Measurements from ENCODE around the gene ZNF76.
A peak's percentile ranks its signal among the peaks of the same experiment; 100 is the strongest.

ZNF76 gene

DNA sequence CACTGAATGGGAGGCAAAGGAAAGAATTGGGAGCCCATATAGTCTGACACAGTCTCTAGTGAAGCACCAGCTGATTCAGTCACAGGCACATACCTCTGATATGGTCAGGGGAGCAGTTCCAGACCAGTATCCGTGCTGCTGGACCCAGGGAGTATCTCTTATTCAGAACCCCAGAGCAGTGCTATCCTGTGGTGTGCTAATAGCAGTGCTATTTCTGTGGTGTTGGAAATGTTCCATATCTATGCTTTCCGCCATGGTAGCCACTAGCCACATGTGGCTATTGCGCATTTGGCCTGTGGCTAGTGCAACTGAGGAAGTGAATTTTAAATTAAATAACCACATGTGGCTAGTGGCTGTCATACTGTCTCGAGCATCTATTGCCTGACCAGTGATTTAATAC, 34.8 kb upstream of the ZNF76 start:
- H3K9me3 Mint-ChIP-seq = no peaks in the 10 kb centered on the region
- no peaks in the 10 kb centered on the region for H3K36me3 Mint-ChIP-seq (ENCODE audit: low read depth)
- peaks cover 20% of the 10 kb centered on the region for H3K27me3 Mint-ChIP-seq (ENCODE audit: low read depth)
- H3K4me3 Mint-ChIP-seq = no peak overlapping the region
- no peaks in the 10 kb centered on the region for H3K4me1 Mint-ChIP-seq (ENCODE audit: low read depth)
- no peak for DNase-seq (ENCODE audit: low spot score)
- H3K27ac Mint-ChIP-seq = no peak overlapping the region

GRCh38 chr6:35228481-35228880, 31.1 kb upstream of the ZNF76 start:
- peaks cover 8% of the 10 kb centered on the region for H3K27me3 Mint-ChIP-seq (ENCODE audit: low read depth)
- H3K27ac Mint-ChIP-seq = no peak overlapping the region
- H3K4me1 Mint-ChIP-seq (ENCODE audit: low read depth) = no peaks in the 10 kb centered on the region
- H3K4me3 Mint-ChIP-seq = no peak overlapping the region
- DNase-seq (ENCODE audit: low spot score) = no peak
- H3K9me3 Mint-ChIP-seq = no peaks in the 10 kb centered on the region
- H3K36me3 Mint-ChIP-seq (ENCODE audit: low read depth) = no peaks in the 10 kb centered on the region

DNA sequence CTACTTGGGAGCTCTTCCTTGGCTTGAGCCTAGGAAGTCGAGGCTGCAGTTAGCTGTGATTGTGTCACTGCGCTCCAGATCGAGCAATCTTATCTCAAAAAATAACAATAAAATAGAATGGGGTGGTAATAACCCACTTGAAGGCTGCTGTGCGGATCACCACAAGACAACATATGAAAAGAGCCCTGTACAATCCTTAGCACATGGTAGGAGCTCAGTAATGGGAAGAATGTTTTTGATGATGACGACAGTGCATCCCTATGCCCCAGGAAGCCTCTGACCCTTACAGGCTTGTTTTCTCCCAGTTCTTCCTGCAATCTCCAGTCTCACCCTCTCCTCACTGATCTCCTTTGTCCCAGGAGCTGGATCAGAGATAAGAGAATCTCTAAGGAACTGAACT, 30.2 kb upstream of the ZNF76 start:
- no peaks in the 10 kb centered on the region for H3K4me1 Mint-ChIP-seq (ENCODE audit: low read depth)
- H3K4me3 Mint-ChIP-seq = no peak overlapping the region

DNA sequence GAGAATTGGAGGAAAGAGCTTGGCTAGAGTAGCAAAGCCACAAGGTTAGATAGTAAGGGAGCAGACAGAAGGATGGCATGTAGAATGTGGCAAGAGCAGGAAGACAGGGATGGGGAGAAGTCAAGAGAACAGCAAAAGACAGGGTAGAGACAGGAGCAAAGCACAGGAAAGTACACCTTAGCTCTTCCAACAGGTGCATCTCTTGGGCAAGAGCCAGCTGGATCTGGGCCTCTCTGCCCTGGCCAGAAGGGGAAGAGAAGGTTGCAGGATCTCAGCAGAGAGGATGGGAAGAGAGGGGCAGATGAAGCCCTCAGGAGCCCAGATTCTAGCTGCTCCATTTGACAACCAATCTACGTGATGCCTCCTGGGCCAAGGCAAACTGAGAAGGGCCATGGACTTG, 29.0 kb upstream of the ZNF76 start:
- no peaks in the 10 kb centered on the region for H3K4me1 Mint-ChIP-seq (ENCODE audit: low read depth)
- no peak for DNase-seq (ENCODE audit: low spot score)
- H3K27ac Mint-ChIP-seq = no peak overlapping the region
- H3K36me3 Mint-ChIP-seq (ENCODE audit: low read depth) = no peaks in the 10 kb centered on the region
- no peaks in the 10 kb centered on the region for H3K9me3 Mint-ChIP-seq
- H3K4me3 Mint-ChIP-seq = no peak overlapping the region
- peaks cover 3% of the 10 kb centered on the region for H3K27me3 Mint-ChIP-seq (ENCODE audit: low read depth)

More for the DNA sequence above, 30.2 kb upstream of the ZNF76 start:
- H3K9me3 Mint-ChIP-seq = no peaks in the 10 kb centered on the region
- H3K27ac Mint-ChIP-seq = no peak overlapping the region
- DNase-seq (ENCODE audit: low spot score) = no peak
- peaks cover 3% of the 10 kb centered on the region for H3K27me3 Mint-ChIP-seq (ENCODE audit: low read depth)
- H3K36me3 Mint-ChIP-seq (ENCODE audit: low read depth) = no peaks in the 10 kb centered on the region

DNA sequence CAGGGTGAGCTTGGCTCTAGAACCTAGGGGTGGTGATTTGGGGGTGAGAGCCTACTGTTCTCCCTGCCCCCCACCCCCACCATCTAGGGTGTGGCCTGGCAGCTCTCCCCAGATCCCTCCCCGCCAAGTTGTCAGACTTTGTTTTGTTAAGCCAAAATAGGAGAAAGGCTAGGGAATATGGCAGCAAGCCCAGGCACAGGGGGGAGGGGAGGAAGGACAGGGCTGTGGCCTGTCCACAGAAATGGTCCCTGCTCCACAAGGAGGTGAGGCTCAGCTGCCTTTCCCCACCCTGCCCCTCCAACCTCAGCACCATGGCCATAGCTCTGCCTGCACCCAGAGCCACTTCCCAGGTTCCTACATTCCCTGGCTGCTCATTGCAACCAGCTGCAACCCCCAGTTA, 28.6 kb upstream of the ZNF76 start:
- peaks cover 3% of the 10 kb centered on the region for H3K27me3 Mint-ChIP-seq (ENCODE audit: low read depth)
- DNase-seq (ENCODE audit: low spot score) = no peak

GRCh38 chr6:35231563-35231962, 28.0 kb upstream of the ZNF76 start:
- no peaks in the 10 kb centered on the region for H3K36me3 Mint-ChIP-seq (ENCODE audit: low read depth)
- H3K4me1 Mint-ChIP-seq (ENCODE audit: low read depth) = no peaks in the 10 kb centered on the region
- peaks cover 3% of the 10 kb centered on the region for H3K27me3 Mint-ChIP-seq (ENCODE audit: low read depth)
- no peak for DNase-seq (ENCODE audit: low spot score)
- H3K27ac Mint-ChIP-seq = no peak overlapping the region
- H3K9me3 Mint-ChIP-seq = no peaks in the 10 kb centered on the region
- no peak overlapping the region for H3K4me3 Mint-ChIP-seq

More for the DNA sequence above, 28.6 kb upstream of the ZNF76 start:
- no peak overlapping the region for H3K4me3 Mint-ChIP-seq
- H3K9me3 Mint-ChIP-seq = no peaks in the 10 kb centered on the region
- no peaks in the 10 kb centered on the region for H3K4me1 Mint-ChIP-seq (ENCODE audit: low read depth)
- H3K27ac Mint-ChIP-seq = no peak overlapping the region
- no peaks in the 10 kb centered on the region for H3K36me3 Mint-ChIP-seq (ENCODE audit: low read depth)

DNA sequence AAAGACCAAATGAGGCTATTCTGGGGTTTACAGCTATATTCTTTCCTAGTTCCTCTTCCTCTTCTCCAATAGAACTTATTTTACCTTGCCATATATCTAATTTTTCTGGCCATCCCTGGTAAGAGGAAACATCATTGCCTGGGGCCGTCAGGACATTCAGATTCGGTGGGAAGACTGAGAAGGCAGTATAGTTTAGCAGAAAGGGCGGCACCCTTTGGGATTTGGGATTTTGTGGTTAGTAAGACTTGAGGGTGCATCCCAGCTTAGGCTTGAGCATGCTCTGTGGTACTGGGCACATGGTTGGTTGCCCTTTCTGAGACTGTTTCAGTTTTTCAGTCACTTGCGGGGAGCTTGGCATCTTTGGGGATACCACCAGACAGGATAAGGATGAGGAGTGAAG, 24.6 kb upstream of the ZNF76 start:
- Mint-ChIP-seq H3K27me3 (ENCODE audit: low read depth) (no peaks in the 10 kb centered on the region), H3K36me3 (ENCODE audit: low read depth) (no peaks in the 10 kb centered on the region), H3K4me3 (no peak overlapping the region), H3K27ac (no peak overlapping the region), H3K9me3 (no peaks in the 10 kb centered on the region), H3K4me1 (ENCODE audit: low read depth) (peaks cover 2% of the 10 kb centered on the region)
- no peak for DNase-seq (ENCODE audit: low spot score)

- no peaks in the 10 kb centered on the region for H3K9me3 Mint-ChIP-seq
- H3K4me1 Mint-ChIP-seq (ENCODE audit: low read depth) = peaks cover 2% of the 10 kb centered on the region
- no peak for DNase-seq (ENCODE audit: low spot score)
- no peak overlapping the region for H3K4me3 Mint-ChIP-seq
- no peak overlapping the region for H3K27ac Mint-ChIP-seq
- H3K27me3 Mint-ChIP-seq (ENCODE audit: low read depth) = no peaks in the 10 kb centered on the region
- no peaks in the 10 kb centered on the region for H3K36me3 Mint-ChIP-seq (ENCODE audit: low read depth)
These were observed 23.3 kb upstream of the ZNF76 start for GRCh38 chr6:35236223-35236622.

DNA sequence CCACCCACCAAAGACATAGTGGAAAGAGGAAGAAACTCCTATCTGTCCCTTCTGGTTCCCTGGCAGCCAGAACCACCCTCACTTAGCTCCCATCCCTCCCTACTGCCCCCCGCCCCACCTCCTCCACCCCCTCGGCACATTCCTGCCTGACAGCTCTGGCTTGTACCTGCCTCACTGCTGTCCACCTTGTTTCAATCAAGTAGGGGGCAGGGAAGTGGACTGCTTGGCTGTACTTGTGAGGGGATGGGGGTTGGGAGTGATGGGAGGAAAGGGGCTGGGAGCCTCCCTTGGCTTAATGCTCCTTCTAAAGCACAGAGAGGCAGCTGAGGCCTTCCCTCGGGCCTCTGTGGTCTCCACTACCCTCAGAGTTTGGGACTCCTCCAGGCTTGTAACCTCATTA, 22.1 kb upstream of the ZNF76 start:
- DNase-seq (ENCODE audit: low spot score) = no peak
- Mint-ChIP-seq H3K4me3 (no peak overlapping the region), H3K9me3 (no peaks in the 10 kb centered on the region), H3K4me1 (ENCODE audit: low read depth) (peaks cover 2% of the 10 kb centered on the region), H3K36me3 (ENCODE audit: low read depth) (no peaks in the 10 kb centered on the region), H3K27ac (no peak overlapping the region), H3K27me3 (ENCODE audit: low read depth) (no peaks in the 10 kb centered on the region)

GRCh38 chr6:35238843-35239289, 20.7 kb upstream of the ZNF76 start:
- Mint-ChIP-seq H3K27ac (no peak overlapping the region), H3K4me3 (no peak overlapping the region), H3K36me3 (ENCODE audit: low read depth) (no peaks in the 10 kb centered on the region), H3K4me1 (ENCODE audit: low read depth) (peaks cover 2% of the 10 kb centered on the region), H3K9me3 (no peaks in the 10 kb centered on the region), H3K27me3 (ENCODE audit: low read depth) (no peaks in the 10 kb centered on the region)
- DNase-seq (ENCODE audit: low spot score) = no peak

GRCh38 chr6:35239581-35239980, 20.0 kb upstream of the ZNF76 start:
- Mint-ChIP-seq H3K9me3 (no peaks in the 10 kb centered on the region), H3K4me1 (ENCODE audit: low read depth) (peaks cover 2% of the 10 kb centered on the region), H3K4me3 (no peak overlapping the region), H3K27ac (no peak overlapping the region), H3K27me3 (ENCODE audit: low read depth) (no peaks in the 10 kb centered on the region), H3K36me3 (ENCODE audit: low read depth) (no peaks in the 10 kb centered on the region)
- no peak for DNase-seq (ENCODE audit: low spot score)

- Mint-ChIP-seq H3K27me3 (ENCODE audit: low read depth) (no peaks in the 10 kb centered on the region), H3K9me3 (no peaks in the 10 kb centered on the region), H3K36me3 (ENCODE audit: low read depth) (no peaks in the 10 kb centered on the region), H3K27ac (no peak overlapping the region), H3K4me3 (no peak overlapping the region), H3K4me1 (ENCODE audit: low read depth) (peaks cover 6% of the 10 kb centered on the region)
- peak; percentile 58 for DNase-seq (ENCODE audit: low spot score)
These were observed 18.4 kb upstream of the ZNF76 start for GRCh38 chr6:35240838-35241801.

DNA sequence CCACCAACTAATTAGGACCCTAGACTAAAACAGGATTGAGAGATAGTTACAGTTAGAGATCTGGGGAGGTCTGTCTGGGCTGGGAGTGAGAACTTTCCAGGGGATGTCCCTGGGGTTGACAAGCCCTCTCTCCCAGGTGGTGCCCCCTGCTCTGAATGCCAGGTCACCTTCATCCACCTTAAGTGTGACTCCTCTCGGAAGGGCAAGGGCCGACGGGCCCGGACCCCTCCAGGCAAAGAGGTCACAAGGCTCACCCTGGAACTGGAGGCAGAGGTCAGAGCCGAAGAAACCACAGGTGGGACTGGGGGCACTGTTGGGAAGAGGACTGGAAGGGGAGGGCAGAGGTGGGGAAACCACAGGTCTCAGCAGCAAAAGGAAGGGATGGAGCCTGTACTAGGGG, 17.0 kb upstream of the ZNF76 start:
- Mint-ChIP-seq H3K4me3 (no peak overlapping the region), H3K4me1 (ENCODE audit: low read depth) (peaks cover 8% of the 10 kb centered on the region), H3K36me3 (ENCODE audit: low read depth) (no peaks in the 10 kb centered on the region), H3K27me3 (ENCODE audit: low read depth) (no peaks in the 10 kb centered on the region), H3K27ac (no peak overlapping the region), H3K9me3 (no peaks in the 10 kb centered on the region)
- no peak for DNase-seq (ENCODE audit: low spot score)

GRCh38 chr6:35242906-35243305, 16.6 kb upstream of the ZNF76 start:
- Mint-ChIP-seq H3K36me3 (ENCODE audit: low read depth) (no peaks in the 10 kb centered on the region), H3K27ac (no peak overlapping the region), H3K9me3 (no peaks in the 10 kb centered on the region), H3K4me3 (no peak overlapping the region), H3K27me3 (ENCODE audit: low read depth) (no peaks in the 10 kb centered on the region), H3K4me1 (ENCODE audit: low read depth) (peaks cover 12% of the 10 kb centered on the region)
- DNase-seq (ENCODE audit: low spot score) = no peak
